ENCODE results near the gene PTTG1IP2. TPM values are rescaled to one million over a fixed set of nuclear protein-coding genes. Genes with fewer than 3 reads are reported as not detected.
"Not testable (repeated sequence)": the region's sequence is repeated elsewhere in the genome, so short reads cannot be mapped to it uniquely, and the experiment has no call there.

Gene PTTG1IP2
- total RNA-seq, 1 donor = not detected

- Histone ChIP-seq H3K4me3 (ENCODE audit: insufficient read depth, low read length) (peak overlapping the region; percentile 60), H3K9me3 (ENCODE audit: low read depth, low read length) (no peaks in the 10 kb centered on the region), H3K79me2 (ENCODE audit: insufficient read depth, low read length) (no peaks in the 10 kb centered on the region), H3K27ac (ENCODE audit: low read depth, low read length) (no peak overlapping the region), H2AFZ (ENCODE audit: low read length) (peak overlapping the region; percentile 87), H3K36me3 (ENCODE audit: insufficient read depth, low read length) (no peaks in the 10 kb centered on the region), H4K20me1 (ENCODE audit: insufficient read depth, low read length) (no peaks in the 10 kb centered on the region), H3K27me3 (ENCODE audit: insufficient read depth, low read length) (no peaks in the 10 kb centered on the region), H3K4me1 (ENCODE audit: insufficient read depth, low read length) (no peaks in the 10 kb centered on the region), H3K4me2 (ENCODE audit: insufficient read depth, low read length) (peak overlapping the region; percentile 75)
- TF ChIP-seq CTCF (IDR thresholded peaks at IDR 0.05; ENCODE audit: extremely low read depth, low read depth, low read length) = peak; percentile 71
- DNase-seq (ENCODE audit: insufficient read length, low spot score, missing footprints) = peak; percentile 89
Measured at GRCh38 chr7:90455163-90456030, 14.0 kb upstream of the PTTG1IP2 start.

- Histone ChIP-seq H3K27me3 (ENCODE audit: insufficient read depth, low read length) (no peaks in the 10 kb centered on the region), H3K4me3 (ENCODE audit: insufficient read depth, low read length) (no peak overlapping the region), H3K4me1 (ENCODE audit: insufficient read depth, low read length) (peaks cover 5% of the 10 kb centered on the region), H3K27ac (ENCODE audit: low read depth, low read length) (no peak overlapping the region), H4K20me1 (ENCODE audit: insufficient read depth, low read length) (no peaks in the 10 kb centered on the region), H3K36me3 (ENCODE audit: insufficient read depth, low read length) (no peaks in the 10 kb centered on the region), H2AFZ (ENCODE audit: low read length) (no peak overlapping the region), H3K9me3 (ENCODE audit: low read depth, low read length) (no peaks in the 10 kb centered on the region), H3K79me2 (ENCODE audit: insufficient read depth, low read length) (no peaks in the 10 kb centered on the region), H3K4me2 (ENCODE audit: insufficient read depth, low read length) (no peak overlapping the region)
- TF ChIP-seq CTCF (IDR thresholded peaks at IDR 0.05; ENCODE audit: extremely low read depth, low read depth, low read length) = no peak
- no peak for DNase-seq (ENCODE audit: insufficient read length, low spot score, missing footprints)
Measured at GRCh38 chr7:90458104-90458503, 11.3 kb upstream of the PTTG1IP2 start.

- peak; percentile 17 for TF ChIP-seq CTCF (IDR thresholded peaks at IDR 0.05; ENCODE audit: extremely low read depth, low read depth, low read length)
- H4K20me1 ChIP-seq (ENCODE audit: insufficient read depth, low read length) = no peaks in the 10 kb centered on the region
- peaks cover 5% of the 10 kb centered on the region for H3K4me1 ChIP-seq (ENCODE audit: insufficient read depth, low read length)
- H2AFZ ChIP-seq (ENCODE audit: low read length) = no peak overlapping the region
- no peak for DNase-seq (ENCODE audit: insufficient read length, low spot score, missing footprints)
- no peaks in the 10 kb centered on the region for H3K79me2 ChIP-seq (ENCODE audit: insufficient read depth, low read length)
- no peaks in the 10 kb centered on the region for H3K36me3 ChIP-seq (ENCODE audit: insufficient read depth, low read length)
- no peak overlapping the region for H3K4me3 ChIP-seq (ENCODE audit: insufficient read depth, low read length)
- no peak overlapping the region for H3K4me2 ChIP-seq (ENCODE audit: insufficient read depth, low read length)
- H3K27me3 ChIP-seq (ENCODE audit: insufficient read depth, low read length) = no peaks in the 10 kb centered on the region
- no peaks in the 10 kb centered on the region for H3K9me3 ChIP-seq (ENCODE audit: low read depth, low read length)
- H3K27ac ChIP-seq (ENCODE audit: low read depth, low read length) = no peak overlapping the region
Measured at GRCh38 chr7:90459888-90460287, 9.6 kb upstream of the PTTG1IP2 start.

- no peak for DNase-seq (ENCODE audit: insufficient read length, low spot score, missing footprints)
- Histone ChIP-seq H3K4me2 (ENCODE audit: insufficient read depth, low read length) (no peak overlapping the region), H3K4me1 (ENCODE audit: insufficient read depth, low read length) (peaks cover 5% of the 10 kb centered on the region), H3K27me3 (ENCODE audit: insufficient read depth, low read length) (no peaks in the 10 kb centered on the region), H3K4me3 (ENCODE audit: insufficient read depth, low read length) (no peak overlapping the region), H3K79me2 (ENCODE audit: insufficient read depth, low read length) (no peaks in the 10 kb centered on the region), H3K9me3 (ENCODE audit: low read depth, low read length) (no peaks in the 10 kb centered on the region), H2AFZ (ENCODE audit: low read length) (peak overlapping the region; percentile 68), H3K36me3 (ENCODE audit: insufficient read depth, low read length) (no peaks in the 10 kb centered on the region), H4K20me1 (ENCODE audit: insufficient read depth, low read length) (no peaks in the 10 kb centered on the region), H3K27ac (ENCODE audit: low read depth, low read length) (no peak overlapping the region)
- TF ChIP-seq CTCF (IDR thresholded peaks at IDR 0.05; ENCODE audit: extremely low read depth, low read depth, low read length) = no peak
Measured at GRCh38 chr7:90461219-90461618, 8.2 kb upstream of the PTTG1IP2 start.

- not testable (repeated sequence) for H3K79me2 ChIP-seq (ENCODE audit: insufficient read depth, low read length); H3K4me1 ChIP-seq (ENCODE audit: insufficient read depth, low read length); DNase-seq (ENCODE audit: insufficient read length, low spot score, missing footprints); H3K9me3 ChIP-seq (ENCODE audit: low read depth, low read length); H4K20me1 ChIP-seq (ENCODE audit: insufficient read depth, low read length); H3K27me3 ChIP-seq (ENCODE audit: insufficient read depth, low read length); H3K36me3 ChIP-seq (ENCODE audit: insufficient read depth, low read length)
- peak overlapping the region; percentile 90 for H2AFZ ChIP-seq (ENCODE audit: low read length)
- peak overlapping the region; percentile 53 for H3K27ac ChIP-seq (ENCODE audit: low read depth, low read length)
- H3K4me3 ChIP-seq (ENCODE audit: insufficient read depth, low read length) = peak overlapping the region; percentile 65
- H3K4me2 ChIP-seq (ENCODE audit: insufficient read depth, low read length) = peak overlapping the region; percentile 81
Measured at GRCh38 chr7:90463151-90463628, 6.2 kb upstream of the PTTG1IP2 start.
